Fibroblast of peridontal ligament (primary cell): ENCODE measurements around the gene GRIN2B.

Source experiments
- DNase-seq: peaks from one replicate; pipeline ENCODE4 v3.0.0-alpha.2; 2010; ENCODE audit errors: extremely low read depth

The GRIN2B gene

DNA sequence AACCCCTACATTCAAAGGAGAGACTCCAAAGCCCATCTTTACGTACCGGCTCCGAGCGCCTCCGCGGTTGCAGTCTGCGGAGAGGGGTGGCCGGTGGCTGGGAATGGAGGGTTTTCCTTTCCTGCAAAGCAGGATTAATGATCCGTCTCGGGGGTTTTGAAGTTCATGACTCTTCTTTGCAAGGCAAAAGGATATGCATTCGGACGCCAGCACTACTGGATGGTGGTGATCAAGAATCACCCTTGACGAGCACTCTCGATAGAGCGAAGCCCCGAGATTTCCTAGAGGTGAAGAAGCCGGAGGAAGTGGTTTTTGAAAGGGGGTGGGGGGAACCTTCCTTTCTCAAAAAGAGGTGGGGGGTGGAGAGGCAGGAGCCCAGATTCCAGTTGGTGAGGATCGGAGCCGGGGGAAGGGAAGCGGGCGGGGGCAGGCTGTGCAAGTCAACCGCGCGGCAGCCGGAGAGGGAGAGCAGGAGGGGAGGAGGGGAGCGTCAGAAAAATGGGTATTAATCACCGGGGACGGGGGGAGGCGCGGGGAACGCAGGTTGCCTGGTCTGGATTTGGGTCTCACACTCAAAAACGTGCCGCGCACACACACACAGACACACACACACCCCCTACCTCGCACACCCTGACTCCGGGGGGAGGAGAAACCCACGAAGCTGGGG, at the start of gene GRIN2B:
TSS of gene GRIN2B (minus strand) at position 307 of the 667 bp plus-strand sequence. CDS start 115,394 bp downstream, outside the sequence.
- no peak for DNase-seq

DNA sequence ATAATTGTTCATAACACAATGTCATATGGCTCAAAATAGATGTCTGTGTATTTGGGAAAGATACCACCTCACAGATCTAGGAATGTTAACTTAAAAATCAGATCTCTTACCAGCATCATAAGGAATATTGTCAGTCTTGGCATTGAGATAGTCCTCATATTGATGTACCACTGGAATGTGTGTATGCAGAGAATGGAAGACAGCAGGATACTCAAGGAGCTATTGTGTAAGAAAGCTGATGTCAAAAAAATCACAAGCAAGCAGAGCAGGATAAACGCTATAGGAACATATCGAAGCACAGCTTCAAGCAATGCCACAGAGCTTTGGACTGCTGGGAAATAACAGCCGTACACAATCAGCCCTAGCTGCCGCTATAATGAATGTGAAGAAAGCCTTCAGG, 45.1 kb upstream of the GRIN2B start:
- no peak for DNase-seq

DNA sequence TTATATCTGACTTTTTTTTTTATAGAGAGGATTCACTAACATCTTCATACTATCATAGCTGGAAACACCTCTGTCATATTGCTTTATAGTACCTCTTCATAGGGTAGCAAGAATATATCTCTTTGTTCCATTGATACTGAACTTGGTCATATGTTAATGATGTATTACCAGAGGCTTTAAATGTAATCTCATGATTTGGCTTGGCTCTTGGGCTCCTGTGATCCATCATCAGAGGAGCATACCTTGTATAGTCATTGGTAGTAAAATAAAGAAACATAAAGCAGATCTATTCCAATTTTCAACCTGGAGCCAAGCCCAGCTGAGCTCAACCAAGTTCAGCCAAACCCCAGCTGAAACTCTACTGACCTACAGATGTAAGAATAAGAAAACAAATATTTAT, 43.2 kb upstream of the GRIN2B start:
- DNase-seq = no peak

DNA sequence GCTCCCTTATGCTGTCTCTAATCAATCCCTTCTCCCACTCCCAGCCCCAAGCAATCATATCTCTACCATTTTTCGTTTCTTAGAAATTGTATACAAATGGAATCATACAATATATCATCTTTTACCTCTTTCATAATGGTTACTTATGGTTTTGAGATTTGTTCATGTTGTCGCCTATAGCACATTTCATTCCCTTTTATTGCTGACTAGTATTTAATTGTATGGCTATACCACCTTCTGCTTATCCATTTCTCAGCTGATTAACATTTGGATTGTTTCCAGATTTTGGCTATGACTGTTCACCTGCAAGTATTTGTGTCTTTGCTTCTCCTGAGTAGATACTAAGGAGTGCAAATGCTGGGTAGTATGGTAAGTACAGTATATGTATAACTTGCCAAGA, 36.7 kb upstream of the GRIN2B start:
- DNase-seq = no peak

DNA sequence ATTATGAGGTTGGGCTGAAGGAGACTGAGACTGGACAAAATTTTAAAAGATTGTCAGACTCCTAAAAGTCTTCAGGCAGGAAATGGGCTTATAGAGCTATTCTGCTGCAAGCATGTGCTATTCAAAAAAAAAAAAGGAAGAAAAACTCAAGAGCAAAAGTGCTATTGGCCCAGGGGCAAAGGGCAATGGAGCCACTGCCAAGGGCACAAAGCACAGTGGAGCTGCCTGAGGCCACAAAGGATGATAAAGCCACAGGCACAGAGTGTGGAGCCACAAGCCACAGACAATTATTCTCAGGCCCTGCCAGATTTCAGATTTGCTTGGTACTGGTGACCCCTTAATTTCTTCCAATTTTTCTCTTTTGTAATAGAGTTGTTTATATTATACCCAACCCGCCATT, 29.6 kb upstream of the GRIN2B start:
- DNase-seq = no peak

DNA sequence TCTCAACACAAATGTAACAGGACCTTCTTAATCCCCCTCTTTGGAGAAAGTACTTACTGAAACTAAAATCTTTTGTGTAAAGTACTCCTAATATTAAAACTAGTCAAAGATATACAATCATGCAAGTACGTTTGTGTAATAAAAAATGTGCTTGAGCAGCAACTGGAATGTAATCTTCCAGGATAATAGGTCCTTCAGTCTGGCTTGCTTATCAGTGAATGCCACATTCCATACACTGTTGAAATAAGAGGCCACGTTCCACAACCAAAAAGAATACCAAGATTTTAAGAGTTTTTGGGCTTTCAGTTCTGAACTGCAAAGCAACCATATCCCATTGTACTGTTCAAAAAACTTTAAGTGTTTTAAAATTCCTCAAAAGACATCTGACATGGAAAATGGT, 26.2 kb upstream of the GRIN2B start:
- DNase-seq = no peak

DNA sequence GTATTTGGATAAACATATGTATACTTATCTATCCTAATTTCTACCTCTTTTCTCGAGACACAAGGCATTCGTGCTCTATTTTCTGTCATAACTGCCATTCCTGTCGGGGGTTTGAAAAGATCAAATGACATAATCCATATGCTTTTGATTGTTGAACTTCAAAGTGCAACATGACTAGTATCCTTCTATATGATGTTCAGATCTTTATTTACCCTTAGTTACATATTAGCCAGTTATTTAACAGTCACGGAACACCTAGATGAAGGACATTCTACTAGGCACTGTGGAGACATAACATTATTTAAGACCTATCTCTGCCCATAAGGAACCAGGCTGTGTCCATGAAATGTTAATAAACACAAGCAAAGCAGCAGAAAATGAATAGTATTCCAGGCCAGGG, 11.2 kb upstream of the GRIN2B start:
- DNase-seq = no peak

DNA sequence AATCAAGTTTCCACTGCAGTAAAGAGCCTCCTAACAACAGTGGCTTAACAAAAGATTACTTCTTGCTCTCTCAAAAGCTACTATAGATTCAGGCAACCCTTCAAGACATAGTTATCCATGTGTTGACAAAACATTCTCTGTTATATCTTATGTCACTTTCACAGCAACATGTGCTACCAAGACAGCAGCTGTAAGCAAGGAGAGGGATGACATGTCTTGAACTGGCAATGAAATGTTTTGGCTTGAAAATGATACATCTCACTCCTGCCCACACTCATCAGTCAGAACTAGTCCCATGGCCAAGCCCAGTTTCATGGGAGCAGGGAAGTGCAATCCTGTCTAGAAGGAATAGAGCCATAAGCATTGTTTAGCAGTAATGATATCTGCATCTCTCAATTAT, 10.7 kb upstream of the GRIN2B start:
- DNase-seq = no peak

DNA sequence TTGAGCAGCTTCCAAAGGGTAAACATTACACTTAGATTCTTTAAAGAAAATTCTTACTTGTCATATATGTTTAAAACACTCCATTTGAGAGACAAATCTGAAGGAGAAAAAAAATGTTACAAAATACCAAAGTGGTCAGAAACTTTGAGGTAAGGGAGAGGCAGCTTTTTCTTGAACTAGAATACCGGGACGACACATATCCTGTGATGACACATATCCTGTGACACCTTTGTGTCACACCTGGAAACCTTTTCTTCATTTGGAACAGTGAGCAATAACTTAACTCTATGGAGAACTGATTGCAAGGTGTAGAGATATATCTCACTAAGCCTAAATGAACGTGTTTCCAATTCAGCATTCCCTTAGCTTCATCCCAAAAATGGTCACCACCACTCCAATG, 4.6 kb upstream of the GRIN2B start:
- DNase-seq = no peak

DNA sequence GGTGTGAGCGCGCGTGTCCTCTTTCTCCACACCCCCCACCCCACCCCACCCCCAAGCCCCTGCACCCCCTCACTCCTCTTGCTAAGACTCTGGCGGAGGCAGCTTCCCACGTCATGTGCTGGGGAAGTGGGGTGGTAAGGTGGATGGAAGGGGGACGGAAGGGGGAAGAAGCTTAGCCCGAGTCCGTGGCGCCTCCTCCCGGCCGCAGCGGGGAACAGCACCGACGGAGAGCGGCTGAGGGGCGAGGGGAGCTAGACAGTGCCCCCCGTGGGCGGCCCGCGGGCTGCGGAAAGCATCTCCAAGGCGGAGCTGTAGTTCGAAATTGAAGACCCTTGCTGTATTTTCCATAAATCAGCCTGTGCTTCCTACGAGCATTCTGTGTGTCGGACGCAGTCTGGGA, 588 bp upstream of the GRIN2B start:
- DNase-seq = no peak

DNA sequence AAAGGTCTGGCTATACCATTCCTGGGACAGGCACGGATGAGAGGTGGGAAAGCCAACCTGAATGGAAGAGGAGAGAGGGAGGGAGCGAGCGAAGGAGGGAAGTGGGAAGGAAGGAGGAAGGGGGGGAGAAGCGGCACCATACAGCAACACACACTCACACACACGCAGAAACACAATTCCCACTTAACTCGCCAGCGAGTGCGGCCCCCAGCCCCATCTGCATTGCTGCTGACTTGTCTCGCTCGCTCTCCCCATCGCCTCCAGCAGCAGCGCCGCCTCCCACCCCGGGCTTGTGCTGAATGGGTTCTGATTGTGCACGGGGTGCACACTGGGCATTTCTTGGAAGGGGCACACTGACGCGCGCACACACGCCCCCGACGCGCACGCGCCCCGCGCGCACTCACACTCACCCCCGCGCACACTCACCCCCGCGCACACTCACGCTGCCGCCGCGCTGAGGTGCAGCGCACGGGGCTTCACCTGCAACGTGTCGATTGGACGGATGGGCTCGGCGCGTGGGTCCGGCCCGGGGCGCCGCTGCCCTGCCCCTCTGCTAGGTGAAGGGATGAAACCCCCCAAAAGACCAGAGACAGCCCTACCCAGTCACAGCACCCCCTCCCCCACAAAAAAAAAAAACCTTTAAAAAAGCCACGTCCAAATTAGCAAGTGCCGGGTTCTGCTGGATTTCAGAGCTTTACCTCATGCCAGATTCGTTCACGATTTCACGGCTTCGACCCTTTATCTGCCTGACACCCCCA, 685 bp downstream of the GRIN2B start:
- no peak for DNase-seq

DNA sequence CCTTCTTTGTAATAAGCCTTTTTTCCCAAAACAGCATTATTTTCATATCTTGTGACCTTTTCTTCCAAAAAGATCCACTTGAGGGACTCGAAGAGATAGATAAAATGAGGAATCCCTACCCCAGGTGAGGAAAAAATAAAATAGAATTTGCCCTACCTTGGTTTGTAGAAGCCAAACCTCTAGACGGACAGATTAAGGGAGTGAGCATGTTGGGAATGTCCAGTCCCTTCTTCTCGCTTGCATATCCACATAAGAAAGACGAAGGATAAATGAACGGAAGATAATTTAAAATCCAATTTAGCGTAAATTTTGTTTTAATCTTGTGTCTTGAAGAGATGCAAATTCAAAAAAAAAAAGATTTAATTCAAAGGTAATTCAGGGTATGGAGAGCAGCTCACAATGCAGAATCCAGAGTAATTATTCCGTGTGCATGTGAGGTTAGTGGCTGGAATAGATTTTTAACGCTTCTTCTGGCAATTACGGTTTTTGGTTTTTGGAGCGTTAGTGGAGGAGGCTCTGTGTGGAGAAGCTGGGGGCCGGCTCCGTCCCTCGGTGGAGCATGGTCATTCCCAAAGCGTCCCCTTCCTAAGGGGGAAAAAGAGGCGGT, 1.5 kb downstream of the GRIN2B start:
- DNase-seq = no peak

DNA sequence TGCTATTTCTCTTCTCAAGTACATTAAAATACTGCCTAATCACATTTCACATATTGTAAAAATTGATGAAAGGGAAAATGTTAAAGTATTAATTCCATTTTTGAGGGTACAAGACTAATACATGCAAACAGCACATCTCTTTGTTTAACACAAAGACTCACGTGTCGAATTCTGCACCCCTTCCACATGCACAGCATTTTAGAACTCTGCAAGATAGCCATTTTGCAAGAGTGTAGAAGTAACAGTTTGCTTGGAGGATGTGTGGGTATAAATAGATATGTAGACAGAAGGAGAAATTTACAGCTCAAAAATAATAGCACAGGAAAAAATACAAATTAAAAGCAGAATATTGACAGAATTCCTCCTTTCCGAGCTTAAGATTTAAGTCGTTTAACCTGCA, 2.5 kb downstream of the GRIN2B start:
- no peak for DNase-seq

DNA sequence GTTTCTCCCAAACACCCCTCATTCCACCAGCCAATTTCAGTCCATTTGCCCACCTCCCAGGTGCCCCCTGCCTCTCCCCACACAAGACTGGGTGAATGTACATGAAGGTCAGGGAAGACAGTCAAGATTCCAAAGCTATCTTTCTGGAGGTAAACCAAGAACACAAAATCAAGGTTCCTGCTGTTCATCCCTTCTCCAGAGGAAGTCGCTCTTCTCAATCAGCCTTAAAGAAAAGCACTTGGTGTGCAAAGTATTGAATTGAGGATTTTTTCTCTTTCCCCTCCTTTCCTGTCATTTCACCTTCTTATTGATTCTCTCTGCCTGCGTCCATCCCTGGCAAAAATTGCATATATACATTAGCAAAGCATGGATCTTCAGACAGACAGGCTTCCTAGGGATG, 4.5 kb downstream of the GRIN2B start:
- DNase-seq = no peak

DNA sequence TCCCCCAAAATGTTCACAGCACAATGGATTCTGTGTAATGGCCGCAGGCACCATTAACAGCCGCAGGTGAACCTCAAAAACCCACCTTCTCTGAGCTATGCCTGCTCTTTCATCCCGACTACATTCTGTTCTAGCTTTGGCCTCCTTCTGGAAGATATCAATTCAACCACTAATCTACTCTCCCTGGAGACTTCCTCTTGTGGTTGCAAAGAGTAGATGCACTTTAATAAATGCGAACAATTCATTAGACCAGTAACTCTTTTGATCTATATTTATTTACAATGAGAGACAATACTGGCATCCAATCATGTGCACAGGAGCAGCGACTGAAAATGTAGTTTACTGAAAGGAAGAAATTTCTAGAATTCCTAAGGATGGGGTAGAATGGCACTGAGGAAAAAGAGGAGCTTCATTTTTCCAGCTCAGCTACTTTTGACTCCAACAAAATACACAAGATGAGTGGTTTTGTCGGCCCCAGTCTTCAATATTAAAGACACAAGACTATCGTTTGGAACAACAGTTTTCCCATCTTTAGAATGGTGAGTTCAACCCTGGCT, 5.3 kb downstream of the GRIN2B start:
- DNase-seq = no peak

DNA sequence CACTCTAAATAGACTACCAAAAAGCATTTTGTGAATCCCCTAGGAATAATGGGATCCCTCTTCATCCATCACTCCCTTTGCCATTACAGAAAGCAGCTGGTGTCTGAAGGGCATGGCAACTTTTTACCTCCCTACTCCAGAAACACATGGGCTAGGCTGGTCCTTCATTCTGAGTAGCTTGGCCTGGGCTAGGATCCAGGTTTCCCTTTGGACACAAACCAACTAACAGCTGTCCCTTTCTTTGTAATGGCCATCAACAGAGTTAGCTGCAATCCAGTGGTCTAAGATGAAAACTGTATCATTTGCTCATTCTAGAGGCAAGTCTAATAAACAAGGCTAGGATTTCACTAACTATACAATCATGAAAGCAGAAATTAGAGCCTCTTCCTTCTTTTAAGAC, 7.4 kb downstream of the GRIN2B start:
- no peak for DNase-seq

DNA sequence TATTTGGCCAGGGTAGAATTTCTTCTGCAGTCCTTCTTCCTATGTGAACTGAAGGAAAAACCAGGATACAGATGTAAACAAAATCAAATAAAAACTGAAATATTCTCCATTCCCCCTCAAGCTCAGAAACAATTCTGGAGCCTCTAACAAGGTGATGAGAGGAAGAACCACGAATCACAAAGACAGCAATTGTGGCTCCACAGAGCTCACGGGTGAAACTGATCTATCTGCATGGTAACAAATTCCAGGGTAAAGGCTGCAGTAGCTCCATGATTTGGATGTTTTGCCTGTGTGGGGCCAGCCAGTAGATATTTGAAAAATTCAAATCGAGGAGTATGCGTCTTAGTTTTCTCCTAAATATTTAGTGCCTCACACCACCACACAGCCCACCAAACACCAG, 10.6 kb downstream of the GRIN2B start:
- DNase-seq = no peak

DNA sequence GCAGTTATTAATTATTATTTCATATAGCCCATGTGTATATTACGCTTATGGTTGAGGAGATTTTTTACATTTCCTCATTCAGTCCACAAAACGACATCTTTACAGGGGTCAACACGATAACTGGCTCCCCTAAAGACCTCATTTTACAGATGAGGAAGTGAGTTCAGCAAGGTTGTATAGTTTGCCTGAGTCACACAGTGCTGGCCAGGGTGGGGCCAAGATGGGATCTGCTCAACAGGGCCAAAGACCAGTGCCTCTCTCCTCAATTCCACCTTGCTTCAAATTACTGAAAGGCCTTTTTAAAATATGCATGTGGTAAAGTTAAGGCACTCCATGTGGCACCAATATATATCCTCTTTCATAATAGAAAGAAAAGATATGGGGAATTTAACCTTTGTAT, 13.1 kb downstream of the GRIN2B start:
- no peak for DNase-seq

DNA sequence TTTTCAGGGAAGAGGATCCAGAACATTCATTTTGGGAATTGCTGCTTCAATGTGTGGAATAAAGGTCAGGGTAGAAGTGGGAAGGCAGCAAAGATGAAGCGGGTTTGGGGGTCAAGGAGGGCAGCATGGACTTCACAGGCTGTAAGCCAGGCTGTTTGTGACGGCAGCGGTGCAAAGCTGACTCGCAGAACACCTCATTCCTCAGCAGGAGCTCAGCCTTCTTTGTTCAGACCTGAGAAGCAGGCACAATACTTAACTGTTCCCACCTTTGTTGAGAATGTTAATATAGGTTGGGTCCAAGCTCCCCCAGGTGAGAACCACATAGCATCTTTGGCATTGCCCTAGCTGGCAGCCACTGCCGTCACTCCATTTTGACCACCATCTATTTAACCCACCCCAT, 16.7 kb downstream of the GRIN2B start:
- DNase-seq = no peak

DNA sequence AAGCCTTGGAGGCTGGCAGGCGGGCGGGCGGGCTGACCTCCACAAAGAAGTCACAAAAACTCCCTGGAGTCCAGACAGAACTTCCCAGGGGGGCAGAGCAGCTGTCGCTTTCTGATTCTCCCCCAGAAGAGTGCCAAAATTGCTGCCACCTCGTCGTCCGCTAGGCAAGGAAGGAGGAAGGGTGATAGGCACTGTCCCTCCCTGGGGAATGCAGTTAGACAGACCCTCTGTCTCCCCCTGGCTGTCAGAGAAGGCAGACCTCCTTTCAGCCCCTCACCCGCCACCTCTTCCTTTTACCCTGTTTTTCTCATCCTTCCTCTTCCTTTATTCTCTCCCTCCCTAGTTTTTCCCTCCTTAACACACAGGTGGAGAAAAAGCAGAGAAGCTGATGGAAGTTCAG, 18.7 kb downstream of the GRIN2B start:
- no peak for DNase-seq

DNA sequence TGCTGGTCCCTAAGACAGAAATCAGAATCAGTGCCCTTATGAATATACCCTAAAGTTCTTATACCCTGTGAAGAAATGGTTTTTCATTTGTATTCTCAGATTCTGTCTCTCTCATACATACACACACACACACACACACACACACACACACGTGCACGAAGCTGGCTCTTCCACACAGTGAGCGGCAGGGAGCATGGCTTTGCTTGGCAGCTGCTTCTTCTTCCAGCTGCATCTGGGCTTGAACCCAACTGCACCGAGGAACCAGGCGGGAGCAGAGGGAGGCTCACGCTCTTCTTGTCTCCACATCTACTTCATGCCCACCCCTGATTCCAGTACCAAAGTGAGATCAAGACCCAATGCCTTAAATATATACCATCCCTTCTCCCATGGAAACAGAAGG, 19.4 kb downstream of the GRIN2B start:
- no peak for DNase-seq

DNA sequence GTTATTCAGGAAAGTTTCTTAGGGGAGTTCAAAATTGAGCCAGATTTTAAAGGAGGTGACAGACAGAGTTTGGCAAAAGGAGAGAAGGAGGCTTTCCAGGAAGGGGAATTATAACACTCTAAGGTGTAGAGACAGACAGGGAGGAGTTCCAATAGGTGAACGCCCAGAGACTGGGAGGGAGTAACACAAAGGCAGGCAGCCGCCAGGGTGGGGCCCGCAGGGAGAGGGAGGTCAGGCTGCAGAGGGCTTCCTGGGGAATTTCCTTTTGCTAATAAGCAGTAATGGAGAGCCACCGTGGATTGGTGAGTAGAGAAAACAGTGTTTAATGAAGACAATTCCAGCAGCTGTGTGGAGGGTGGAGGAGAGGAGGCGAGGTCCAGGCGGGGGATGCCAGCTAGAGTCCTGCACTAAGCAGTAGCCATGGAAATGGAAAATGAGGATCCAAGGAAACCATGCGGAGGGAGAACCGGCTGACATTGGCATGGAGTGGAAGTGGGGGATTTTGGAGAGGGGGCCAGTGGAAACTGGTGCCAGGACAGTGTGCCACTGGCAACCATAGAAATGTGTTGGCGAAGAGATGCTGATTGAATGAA, 22.2 kb downstream of the GRIN2B start:
- no peak for DNase-seq

DNA sequence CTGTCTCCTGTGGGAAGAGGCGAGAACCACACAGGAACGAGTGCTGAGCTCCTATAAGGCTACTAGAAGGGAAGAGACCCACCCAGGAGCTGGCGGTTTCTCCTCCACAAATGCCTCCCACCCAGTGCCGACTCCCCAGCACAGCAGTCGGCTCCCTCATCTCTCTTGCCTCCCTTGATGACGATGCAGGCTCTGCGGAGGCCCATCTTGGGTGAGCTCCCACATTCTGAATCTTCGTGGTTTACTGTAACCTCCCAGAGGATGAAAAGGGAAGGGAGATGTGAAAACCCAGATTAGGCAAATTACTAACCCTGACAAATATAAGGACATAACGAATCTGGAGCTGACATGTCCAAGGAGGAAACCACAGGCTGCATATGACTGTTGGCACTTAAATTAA, 23.8 kb downstream of the GRIN2B start:
- no peak for DNase-seq
